ENCODE measurements around the gene HDAC3. TPM values are rescaled to one million over a fixed set of nuclear protein-coding genes. Genes with fewer than 3 reads are reported as not detected.

The HDAC3 gene
- total and polyA plus RNA-seq, 11 donors = 24.5 to 39.0 (median 32.3) TPM

- TF ChIP-seq POLR2A (IDR thresholded peaks at IDR 0.05) (peak; percentile 87 to 98), CTCF (IDR thresholded peaks at IDR 0.05) (peak; percentile 95 to 99 (median 98))
- DNase-seq = peak; percentile 97 to 98 (median 98)
- intact Hi-C loops (cut with DNase I) = loop anchor here (1.0 to 2.0 kb wide), 3 partner anchors 26 to 27 kb away; no protein-coding TSS in a partner anchor
- peak; percentile 95 to 98 (median 96) for ATAC-seq
- H3K4me3 ChIP-seq = peak within 1 kb of the TSS; percentile 73 to 99 (median 96)
- no peaks in the 10 kb centered on the region for H3K27me3 ChIP-seq
- H3K9me3 ChIP-seq = no peaks in the 10 kb centered on the region
- peaks cover 0 to 44% (median 38%) of the 10 kb centered on the region in 9 donors for H3K36me3 ChIP-seq
- H3K4me1 ChIP-seq = peaks cover 0 to 64% (median 26%) of the 10 kb centered on the region in 12 donors
- 2 to 19% (median 4%) methylated on average over 5 to 70 of the region's 70 CpGs for WGBS, 4 donors
- peak within 1 kb of the TSS; percentile 75 to 99 (median 96) for H3K27ac ChIP-seq
Measured at GRCh38 chr5:141618804-141619554, 17.7 kb downstream of the HDAC3 start, which contains the start of gene DIAPH1. Gene DIAPH1 (minus strand): TSS chr5:141619000. CDS start chr5:141618914, 86 bp downstream.

GRCh38 chr5:141618030-141618803 lies 18.4 kb downstream of the HDAC3 start:
- H3K27me3 ChIP-seq = no peaks in the 10 kb centered on the region
- ATAC-seq = peak; percentile 30 to 49 (median 45)
- intact Hi-C loops (cut with DNase I) = loop anchor here in 2 of 10 donors (2.0 kb wide), 1 partner anchor 25 kb away; no protein-coding TSS in a partner anchor
- 0 to 2% (median 1%) methylated on average over 36 of the region's 36 CpGs for WGBS, 4 donors
- no peaks in the 10 kb centered on the region for H3K9me3 ChIP-seq
- TF ChIP-seq POLR2A (IDR thresholded peaks at IDR 0.05) (no peak), CTCF (IDR thresholded peaks at IDR 0.05) (no peak)
- peaks cover 0 to 37% (median 31%) of the 10 kb centered on the region in 9 donors for H3K36me3 ChIP-seq
- H3K27ac ChIP-seq = peak overlapping the region; percentile 75 to 99 (median 96)
- H3K4me3 ChIP-seq = peak overlapping the region; percentile 73 to 99 (median 96)
- peak; percentile 44 to 73 (median 54) for DNase-seq
- H3K4me1 ChIP-seq = peaks cover 0 to 65% (median 33%) of the 10 kb centered on the region in 12 donors

GRCh38 chr5:141617682-141618029 lies 19.0 kb downstream of the HDAC3 start:
- no peak for TF ChIP-seq POLR2A (IDR thresholded peaks at IDR 0.05)
- no peak for TF ChIP-seq CTCF (IDR thresholded peaks at IDR 0.05)
- intact Hi-C loops (cut with DNase I) = loop anchor here in 4 of 10 donors (2.0 kb wide), 3 partner anchors 15 to 25 kb away; no protein-coding TSS in a partner anchor
- WGBS, 4 donors = 4 to 14% (median 8%) methylated on average over 9 of the region's 9 CpGs
- H3K27me3 ChIP-seq = no peaks in the 10 kb centered on the region
- H3K27ac ChIP-seq = peak overlapping the region; percentile 75 to 99 (median 96)
- peaks cover 0 to 65% (median 39%) of the 10 kb centered on the region in 12 donors for H3K4me1 ChIP-seq
- H3K4me3 ChIP-seq = peak overlapping the region; percentile 73 to 99 (median 96)
- DNase-seq = no peak
- peaks cover 0 to 31% (median 26%) of the 10 kb centered on the region in 9 donors for H3K36me3 ChIP-seq
- no peaks in the 10 kb centered on the region for H3K9me3 ChIP-seq
- ATAC-seq = no peak

Measured in heart left ventricle (tissue), 16 donors.